ENCODE measurements around the gene PTPRK. TPM values are rescaled to one million over a fixed set of nuclear protein-coding genes. Genes with fewer than 3 reads are reported as not detected.

The PTPRK gene
- total and polyA plus RNA-seq, 2 donors = 26.7 to 134 TPM

- no peaks in the 10 kb centered on the region for H3K4me1 ChIP-seq (ENCODE audit: insufficient read depth)
- WGBS = 88% methylated on average over 4 of the region's 4 CpGs
- DNase-seq (ENCODE audit: extremely low spot score) = no peak
Observed at GRCh38 chr6:128400875-128401274, 119.5 kb downstream of the PTPRK start.

GRCh38 chr6:128397996-128398395, 122.4 kb downstream of the PTPRK start:
- no peak for DNase-seq (ENCODE audit: extremely low spot score)
- no peak overlapping the region for H3K4me3 ChIP-seq (ENCODE audit: low read depth, low read length)
- WGBS = 91% methylated on average over 9 of the region's 9 CpGs

More at GRCh38 chr6:128400875-128401274, 119.5 kb downstream of the PTPRK start:
- Histone ChIP-seq H3K36me3 (ENCODE audit: insufficient read depth) (no peaks in the 10 kb centered on the region), H3K27ac (ENCODE audit: low read depth) (no peak overlapping the region), H3K4me3 (ENCODE audit: low read depth, low read length) (no peak overlapping the region)

GRCh38 chr6:128395596-128395995, 124.8 kb downstream of the PTPRK start:
- 91% methylated on average over 3 of the region's 3 CpGs for WGBS
- DNase-seq (ENCODE audit: extremely low spot score) = no peak
- no peaks in the 10 kb centered on the region for H3K4me1 ChIP-seq (ENCODE audit: insufficient read depth)
- H3K27ac ChIP-seq (ENCODE audit: low read depth) = no peak overlapping the region
- H3K4me3 ChIP-seq (ENCODE audit: low read depth, low read length) = no peak overlapping the region
- no peaks in the 10 kb centered on the region for H3K36me3 ChIP-seq (ENCODE audit: insufficient read depth)

More at GRCh38 chr6:128397996-128398395, 122.4 kb downstream of the PTPRK start:
- Histone ChIP-seq H3K27ac (ENCODE audit: low read depth) (no peak overlapping the region), H3K4me1 (ENCODE audit: insufficient read depth) (no peaks in the 10 kb centered on the region), H3K36me3 (ENCODE audit: insufficient read depth) (no peaks in the 10 kb centered on the region)

- 76% methylated on average over 3 of the region's 3 CpGs for WGBS
- DNase-seq (ENCODE audit: extremely low spot score) = no peak
Observed at GRCh38 chr6:128395188-128395587, 125.2 kb downstream of the PTPRK start.

GRCh38 chr6:128394167-128394566, 126.2 kb downstream of the PTPRK start:
- Histone ChIP-seq H3K36me3 (ENCODE audit: insufficient read depth) (no peaks in the 10 kb centered on the region), H3K27ac (ENCODE audit: low read depth) (no peak overlapping the region), H3K4me1 (ENCODE audit: insufficient read depth) (no peaks in the 10 kb centered on the region), H3K4me3 (ENCODE audit: low read depth, low read length) (no peak overlapping the region)
- WGBS = 97% methylated on average over 1 of the region's 1 CpG
- DNase-seq (ENCODE audit: extremely low spot score) = no peak

More at GRCh38 chr6:128395188-128395587, 125.2 kb downstream of the PTPRK start:
- H3K4me1 ChIP-seq (ENCODE audit: insufficient read depth) = no peaks in the 10 kb centered on the region
- H3K4me3 ChIP-seq (ENCODE audit: low read depth, low read length) = no peak overlapping the region
- no peaks in the 10 kb centered on the region for H3K36me3 ChIP-seq (ENCODE audit: insufficient read depth)
- no peak overlapping the region for H3K27ac ChIP-seq (ENCODE audit: low read depth)

- Histone ChIP-seq H3K4me1 (ENCODE audit: insufficient read depth) (no peaks in the 10 kb centered on the region), H3K4me3 (ENCODE audit: low read depth, low read length) (no peak overlapping the region), H3K36me3 (ENCODE audit: insufficient read depth) (no peaks in the 10 kb centered on the region), H3K27ac (ENCODE audit: low read depth) (no peak overlapping the region)
- no peak for DNase-seq (ENCODE audit: extremely low spot score)
- 46% methylated on average over 4 of the region's 4 CpGs for WGBS
Observed at GRCh38 chr6:128389820-128390534, 130.4 kb downstream of the PTPRK start.

GRCh38 chr6:128388380-128388779, 132.0 kb downstream of the PTPRK start:
- Histone ChIP-seq H3K27ac (ENCODE audit: low read depth) (no peak overlapping the region), H3K4me1 (ENCODE audit: insufficient read depth) (no peaks in the 10 kb centered on the region), H3K36me3 (ENCODE audit: insufficient read depth) (no peaks in the 10 kb centered on the region), H3K4me3 (ENCODE audit: low read depth, low read length) (no peak overlapping the region)
- 0% methylated on average over 1 of the region's 1 CpG for WGBS
- DNase-seq (ENCODE audit: extremely low spot score) = no peak

GRCh38 chr6:128380891-128381290, 139.5 kb downstream of the PTPRK start:
- Histone ChIP-seq H3K4me3 (ENCODE audit: low read depth, low read length) (no peak overlapping the region), H3K4me1 (ENCODE audit: insufficient read depth) (no peaks in the 10 kb centered on the region), H3K36me3 (ENCODE audit: insufficient read depth) (no peaks in the 10 kb centered on the region), H3K27ac (ENCODE audit: low read depth) (no peak overlapping the region)
- no peak for DNase-seq (ENCODE audit: extremely low spot score)

- Histone ChIP-seq H3K4me3 (ENCODE audit: low read depth, low read length) (no peak overlapping the region), H3K36me3 (ENCODE audit: insufficient read depth) (no peaks in the 10 kb centered on the region), H3K4me1 (ENCODE audit: insufficient read depth) (no peaks in the 10 kb centered on the region), H3K27ac (ENCODE audit: low read depth) (no peak overlapping the region)
- no peak for DNase-seq (ENCODE audit: extremely low spot score)
Observed at GRCh38 chr6:128379577-128379976, 140.8 kb downstream of the PTPRK start.

GRCh38 chr6:128376952-128377503, 143.4 kb downstream of the PTPRK start:
- H3K36me3 ChIP-seq (ENCODE audit: insufficient read depth) = no peaks in the 10 kb centered on the region
- no peaks in the 10 kb centered on the region for H3K4me1 ChIP-seq (ENCODE audit: insufficient read depth)
- no peak overlapping the region for H3K4me3 ChIP-seq (ENCODE audit: low read depth, low read length)
- no peak for DNase-seq (ENCODE audit: extremely low spot score)
- no peak overlapping the region for H3K27ac ChIP-seq (ENCODE audit: low read depth)
- 96% methylated on average over 4 of the region's 4 CpGs for WGBS

GRCh38 chr6:128371136-128371535, 149.3 kb downstream of the PTPRK start:
- DNase-seq (ENCODE audit: extremely low spot score) = no peak
- Histone ChIP-seq H3K27ac (ENCODE audit: low read depth) (no peak overlapping the region), H3K4me1 (ENCODE audit: insufficient read depth) (no peaks in the 10 kb centered on the region), H3K36me3 (ENCODE audit: insufficient read depth) (no peaks in the 10 kb centered on the region), H3K4me3 (ENCODE audit: low read depth, low read length) (no peak overlapping the region)
- 92% methylated on average over 4 of the region's 4 CpGs for WGBS

GRCh38 chr6:128370072-128370471, 150.3 kb downstream of the PTPRK start:
- H3K36me3 ChIP-seq (ENCODE audit: insufficient read depth) = no peaks in the 10 kb centered on the region
- no peak overlapping the region for H3K27ac ChIP-seq (ENCODE audit: low read depth)
- no peak overlapping the region for H3K4me3 ChIP-seq (ENCODE audit: low read depth, low read length)
- DNase-seq (ENCODE audit: extremely low spot score) = no peak
- 23% methylated on average over 2 of the region's 2 CpGs for WGBS
- no peaks in the 10 kb centered on the region for H3K4me1 ChIP-seq (ENCODE audit: insufficient read depth)

- 48% methylated on average over 3 of the region's 3 CpGs for WGBS
- Histone ChIP-seq H3K4me3 (ENCODE audit: low read depth, low read length) (no peak overlapping the region), H3K36me3 (ENCODE audit: insufficient read depth) (no peaks in the 10 kb centered on the region), H3K27ac (ENCODE audit: low read depth) (no peak overlapping the region), H3K4me1 (ENCODE audit: insufficient read depth) (no peaks in the 10 kb centered on the region)
- no peak for DNase-seq (ENCODE audit: extremely low spot score)
Observed at GRCh38 chr6:128368213-128368944, 152.0 kb downstream of the PTPRK start.

- Histone ChIP-seq H3K36me3 (ENCODE audit: insufficient read depth) (no peaks in the 10 kb centered on the region), H3K27ac (ENCODE audit: low read depth) (no peak overlapping the region), H3K4me1 (ENCODE audit: insufficient read depth) (no peaks in the 10 kb centered on the region), H3K4me3 (ENCODE audit: low read depth, low read length) (no peak overlapping the region)
- no peak for DNase-seq (ENCODE audit: extremely low spot score)
- 54% methylated on average over 4 of the region's 4 CpGs for WGBS
Observed at GRCh38 chr6:128367437-128367836, 153.0 kb downstream of the PTPRK start.

Measured in urinary bladder (tissue), 4 donors.